RWPE1 (cell line): ENCODE data around the gene BARHL2.

Source experiments
- CTCF ChIA-PET: fragments of 350-600 bp; sonication (Branson Sonifier 250); formaldehyde crosslinking; extraction: SDS; loops from one replicate; lab custom pipeline; 2021; lab: Yijun Ruan, JAX
- POLR2A ChIA-PET: fragments of 400-600 bp; formaldehyde crosslinking; extraction: SDS; loops from one replicate; lab custom pipeline; 2020; ENCODE audit warnings: antibody characterized with exemption; ENCODE audit not compliant: low non-redundant PET; lab: Yijun Ruan, JAX
- DNase-seq: peaks from one replicate; pipeline ENCODE4 v3.0.0; 2012; ENCODE audit warnings: low spot score
- H3K27ac ChIP-seq: fragments of 450-650 bp; 2 replicates; pipeline ENCODE4 v1.5.1; 2017
- TF ChIP-seq, protein P1 (sequence below): fragments of 450-650 bp; conservative IDR thresholded peaks from 2 replicates; pipeline ENCODE4 v1.5.1; 2017; ENCODE audit warnings: low read depth, mild to moderate bottlenecking

Gene BARHL2

GRCh38 chr1:90675161-90675847 lies 41.8 kb downstream of the BARHL2 start:
- DNase-seq: no peak
- ChIA-PET CTCF (interaction anchor here (0.7 kb wide), 1 partner anchor 642 kb away, joined by 3 read pairs; no protein-coding TSS in a partner anchor), POLR2A (no interaction called here)
- H3K27ac ChIP-seq: no peak overlapping the region
- TF ChIP-seq, protein P1, sequence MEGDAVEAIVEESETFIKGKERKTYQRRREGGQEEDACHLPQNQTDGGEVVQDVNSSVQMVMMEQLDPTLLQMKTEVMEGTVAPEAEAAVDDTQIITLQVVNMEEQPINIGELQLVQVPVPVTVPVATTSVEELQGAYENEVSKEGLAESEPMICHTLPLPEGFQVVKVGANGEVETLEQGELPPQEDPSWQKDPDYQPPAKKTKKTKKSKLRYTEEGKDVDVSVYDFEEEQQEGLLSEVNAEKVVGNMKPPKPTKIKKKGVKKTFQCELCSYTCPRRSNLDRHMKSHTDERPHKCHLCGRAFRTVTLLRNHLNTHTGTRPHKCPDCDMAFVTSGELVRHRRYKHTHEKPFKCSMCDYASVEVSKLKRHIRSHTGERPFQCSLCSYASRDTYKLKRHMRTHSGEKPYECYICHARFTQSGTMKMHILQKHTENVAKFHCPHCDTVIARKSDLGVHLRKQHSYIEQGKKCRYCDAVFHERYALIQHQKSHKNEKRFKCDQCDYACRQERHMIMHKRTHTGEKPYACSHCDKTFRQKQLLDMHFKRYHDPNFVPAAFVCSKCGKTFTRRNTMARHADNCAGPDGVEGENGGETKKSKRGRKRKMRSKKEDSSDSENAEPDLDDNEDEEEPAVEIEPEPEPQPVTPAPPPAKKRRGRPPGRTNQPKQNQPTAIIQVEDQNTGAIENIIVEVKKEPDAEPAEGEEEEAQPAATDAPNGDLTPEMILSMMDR: no peak

GRCh38 chr1:90671741-90672140 lies 45.4 kb downstream of the BARHL2 start:
- TF ChIP-seq, protein P1: no peak
- CTCF ChIA-PET: interaction anchor here (0.6 kb wide), 1 partner anchor 58 kb away, joined by 3 read pairs; no protein-coding TSS in a partner anchor
- H3K27ac ChIP-seq: no peak overlapping the region
- DNase-seq: no peak
- POLR2A ChIA-PET: no interaction called here

DNA sequence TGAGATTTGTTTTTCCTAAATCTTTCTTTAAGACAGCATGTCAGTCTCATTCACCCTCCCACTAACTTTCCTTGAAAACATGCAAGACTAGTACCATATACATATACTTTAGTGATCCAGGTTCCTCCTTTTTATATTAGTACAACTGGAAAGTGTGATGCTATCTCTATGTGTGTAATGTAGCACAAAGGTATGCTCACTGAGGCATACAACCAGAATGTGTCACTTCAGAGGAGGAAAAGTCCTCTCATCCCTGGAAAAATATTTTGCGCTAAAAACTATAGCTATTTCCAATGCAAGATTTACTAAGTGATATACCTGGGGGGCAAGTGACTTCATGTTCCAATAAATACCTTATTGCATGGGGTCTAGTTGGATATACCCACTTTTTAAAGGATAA lies 45.9 kb downstream of the BARHL2 start:
- no peak for DNase-seq
- H3K27ac ChIP-seq: no peak overlapping the region
- ChIA-PET POLR2A (no interaction called here), CTCF (interaction anchor here (0.6 kb wide), 2 partner anchors 59 to 1575 kb away, joined by 3 read pairs; no protein-coding TSS in a partner anchor)
- TF ChIP-seq, protein P1: no peak
